IMR-90 (cell line): Measurements from ENCODE around the gene APC2. TPM values are rescaled to one million over a fixed set of nuclear protein-coding genes. Genes with fewer than 3 reads are reported as not detected.

Source experiments
- BHLHE40 ChIP-seq: fragments of 150-350 bp; IDR thresholded peaks from 2 replicates; pipeline ENCODE4 v1.6.1; 2016; ENCODE audit warnings: mild to moderate bottlenecking, low read depth, low read length
- polyA plus RNA-seq, 3 experiments: library from polyadenylated mRNA; depleted of rRNA; stranded (reverse); fragments of >200 nt; gene quantifications; 2 replicates each; pipeline ENCODE4 v1.2.3, GENCODE V29; 2012; ENCODE audit warnings: low replicate concordance in 1 of 3
- total RNA-seq: library from RNA; depleted of rRNA; stranded (reverse); fragments of >200 nt; gene quantifications from 2 replicates; pipeline ENCODE4 v1.2.3, GENCODE V29; 2012
- TF ChIP-seq, protein P1 (sequence below): fragments of 150-350 bp; IDR thresholded peaks from 2 replicates; pipeline ENCODE4 v1.6.1; 2016; ENCODE audit warnings: low read depth, mild to moderate bottlenecking, low read length, moderate library complexity, borderline replicate concordance

Gene APC2
- total and polyA plus RNA-seq, 2 of the 4 experiments (the other 2 are of a cell fraction) = 0.36 to 0.41 TPM

DNA sequence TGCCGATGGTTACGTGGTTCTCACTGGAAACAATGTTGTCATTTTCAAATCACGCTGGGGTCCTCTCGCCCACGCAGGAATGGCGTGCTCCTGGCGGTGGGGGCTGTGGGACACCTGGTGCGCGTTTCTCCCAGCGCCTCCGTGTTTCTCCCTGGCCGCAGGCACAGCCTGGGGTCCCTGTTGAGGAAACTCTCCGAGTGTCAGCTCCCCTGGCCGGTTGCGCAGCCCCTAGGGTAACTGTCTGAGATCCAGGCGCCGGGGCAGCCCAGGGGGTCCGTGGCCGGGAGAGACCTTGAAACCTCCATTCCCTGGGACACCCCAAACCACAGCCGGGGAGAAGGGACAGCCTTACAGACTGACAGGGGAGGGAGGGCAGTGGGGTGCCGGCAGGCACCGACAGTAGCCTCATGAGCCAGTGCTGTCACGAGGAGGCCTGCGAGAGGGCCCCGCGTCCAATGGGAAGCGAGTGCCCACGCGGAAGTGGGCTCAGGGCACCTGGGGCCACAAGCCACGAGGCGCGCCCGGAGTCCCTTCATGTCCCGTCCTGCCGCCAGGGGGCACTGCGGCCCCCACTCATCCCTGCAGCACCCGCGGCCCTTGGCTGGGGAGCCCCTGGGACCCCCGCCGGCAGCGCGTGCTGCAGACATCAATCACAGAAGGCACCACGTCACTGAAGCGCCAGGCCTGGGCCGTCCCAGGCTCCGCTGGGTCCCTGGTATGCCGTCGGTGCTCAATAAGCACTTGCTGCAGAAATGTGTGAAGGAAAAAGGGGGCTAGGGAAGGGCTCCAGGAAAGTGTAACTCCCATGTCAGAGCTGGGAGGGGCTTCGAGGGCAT lies 53.4 kb downstream of the APC2 start (continued):
- TF ChIP-seq, protein P1, sequence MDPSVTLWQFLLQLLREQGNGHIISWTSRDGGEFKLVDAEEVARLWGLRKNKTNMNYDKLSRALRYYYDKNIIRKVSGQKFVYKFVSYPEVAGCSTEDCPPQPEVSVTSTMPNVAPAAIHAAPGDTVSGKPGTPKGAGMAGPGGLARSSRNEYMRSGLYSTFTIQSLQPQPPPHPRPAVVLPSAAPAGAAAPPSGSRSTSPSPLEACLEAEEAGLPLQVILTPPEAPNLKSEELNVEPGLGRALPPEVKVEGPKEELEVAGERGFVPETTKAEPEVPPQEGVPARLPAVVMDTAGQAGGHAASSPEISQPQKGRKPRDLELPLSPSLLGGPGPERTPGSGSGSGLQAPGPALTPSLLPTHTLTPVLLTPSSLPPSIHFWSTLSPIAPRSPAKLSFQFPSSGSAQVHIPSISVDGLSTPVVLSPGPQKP = no peak
- TF ChIP-seq BHLHE40 = no peak
